ENCODE measurements around the gene CHCHD3.

Gene CHCHD3

GRCh38 chr7:132800522-132800921 lies 281.4 kb downstream of the CHCHD3 start:
- DNase-seq: no peak

DNA sequence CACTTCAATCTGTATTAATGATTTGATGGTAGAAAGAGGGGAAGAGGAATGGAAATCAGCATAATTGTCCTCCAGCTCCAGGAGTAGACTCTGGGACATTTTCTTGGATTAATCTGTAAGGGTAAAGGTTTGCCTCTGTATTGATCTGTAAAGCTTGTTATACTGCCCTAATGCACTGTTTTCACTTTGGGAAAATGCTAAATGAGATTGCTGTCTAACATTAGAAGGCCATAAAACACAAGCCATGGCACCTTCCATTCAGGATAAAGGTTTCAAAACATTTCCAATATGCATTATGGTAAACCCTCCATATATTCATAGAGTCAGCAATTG lies 282.8 kb downstream of the CHCHD3 start:
- DNase-seq: no peak

- no peak for DNase-seq
Measured at GRCh38 chr7:132797152-132797551, 284.7 kb downstream of the CHCHD3 start.

- no peak for DNase-seq
Measured at GRCh38 chr7:132793474-132793873, 288.4 kb downstream of the CHCHD3 start.

DNA sequence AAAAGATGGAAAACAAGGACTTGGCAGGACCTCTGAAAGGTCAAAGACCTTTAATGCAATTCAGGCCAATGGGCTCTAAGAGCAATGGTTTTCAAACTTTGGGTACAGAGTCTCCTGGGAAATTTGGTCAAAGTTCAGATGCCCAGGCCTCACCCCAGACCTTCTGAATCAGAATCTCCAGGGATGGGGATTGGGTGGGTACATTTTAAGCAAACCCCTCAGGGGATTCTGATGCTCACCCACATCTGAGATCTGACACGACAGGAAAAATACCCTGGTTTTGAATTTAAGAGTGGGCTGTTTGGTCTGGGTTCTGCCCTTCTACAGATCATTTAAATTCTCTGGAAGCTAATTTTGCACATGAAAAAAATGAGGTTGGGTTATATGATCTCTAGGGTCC lies 290.9 kb downstream of the CHCHD3 start:
- DNase-seq: no peak

- no peak for DNase-seq
Measured at GRCh38 chr7:132790104-132790503, 291.8 kb downstream of the CHCHD3 start.

DNA sequence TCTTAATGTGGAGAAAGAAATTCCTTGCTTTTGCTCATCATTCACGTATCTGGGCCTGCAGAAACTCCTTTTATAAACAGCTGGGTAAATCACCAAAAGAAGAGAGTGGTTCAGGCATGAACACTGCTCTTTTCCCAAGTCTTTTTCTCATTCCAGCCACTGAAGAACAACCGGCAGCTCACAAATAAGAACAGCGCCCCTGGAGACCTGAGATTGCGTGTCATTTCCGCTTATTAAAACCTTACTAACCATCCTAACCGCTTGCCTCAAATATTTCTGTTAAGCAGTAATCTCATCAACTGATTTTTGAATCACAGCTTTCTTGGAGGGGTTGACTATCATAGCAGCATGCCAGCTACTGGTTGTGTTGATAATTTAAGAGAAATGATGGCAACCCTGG lies 292.6 kb downstream of the CHCHD3 start:
- no peak for DNase-seq

- no peak for DNase-seq
Measured at GRCh38 chr7:132785870-132786269, 296.0 kb downstream of the CHCHD3 start.

GRCh38 chr7:132784406-132784805 lies 297.5 kb downstream of the CHCHD3 start:
- DNase-seq: no peak

GRCh38 chr7:132783824-132784223 lies 298.1 kb downstream of the CHCHD3 start:
- DNase-seq: no peak

DNA sequence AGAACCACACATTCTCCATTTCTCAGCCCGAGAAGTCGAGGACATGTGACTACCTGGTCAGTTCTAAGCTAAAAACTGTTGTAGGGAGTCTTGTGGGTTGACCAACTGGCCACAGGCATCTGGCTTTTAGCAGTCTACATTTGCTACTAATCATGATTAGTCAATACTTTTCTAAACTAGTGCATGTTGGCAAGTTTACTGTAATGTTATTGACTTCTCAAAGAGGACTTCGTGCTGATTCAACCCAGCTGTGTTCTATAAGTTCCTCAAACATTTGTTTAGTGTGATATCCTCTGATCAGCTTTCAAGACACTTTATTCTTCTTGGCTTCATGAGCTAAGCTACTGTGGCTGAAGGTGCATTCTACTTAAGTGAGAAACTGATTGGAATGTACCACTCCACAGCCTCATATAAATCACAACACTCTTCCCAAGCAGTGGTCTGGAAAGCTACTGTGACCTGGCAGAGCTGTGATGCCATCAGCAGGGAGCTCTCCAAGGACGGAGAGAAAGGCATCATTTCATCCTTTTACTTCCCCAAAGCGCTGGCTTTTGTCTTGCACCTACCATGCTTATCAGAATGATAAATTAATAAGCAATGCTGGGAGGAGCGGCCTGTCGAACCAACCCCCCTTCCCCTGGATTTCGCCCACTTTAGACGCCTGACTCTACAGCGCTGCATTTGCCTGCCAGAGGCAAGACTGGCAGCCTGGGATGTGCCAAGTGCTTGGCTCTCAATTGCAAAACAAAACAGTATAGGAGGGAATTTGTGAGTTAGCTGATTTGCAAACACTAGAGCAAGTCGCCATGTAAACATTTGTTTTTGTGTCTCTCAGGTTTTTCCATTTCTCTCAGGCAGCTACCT lies 298.9 kb downstream of the CHCHD3 start:
- no peak for DNase-seq

DNA sequence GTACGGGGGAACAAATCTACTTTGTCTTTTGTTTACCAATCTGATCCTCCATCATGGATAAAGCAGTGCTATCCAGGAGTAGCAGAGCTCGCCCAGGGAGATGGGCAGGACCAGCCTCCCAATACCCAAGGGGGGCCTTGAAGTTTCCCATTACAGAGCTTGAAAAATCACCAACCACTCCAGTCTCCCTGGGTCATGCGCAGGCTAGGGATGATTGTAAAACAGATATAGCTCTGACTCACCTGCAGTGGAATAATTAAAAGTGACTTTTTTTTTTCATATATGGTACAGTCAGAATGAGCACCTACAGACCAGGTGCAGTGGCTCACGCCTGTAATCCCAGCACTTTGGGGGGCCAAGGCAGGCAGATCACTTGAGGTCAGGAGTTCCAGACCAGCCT lies 301.1 kb downstream of the CHCHD3 start:
- no peak for DNase-seq

DNA sequence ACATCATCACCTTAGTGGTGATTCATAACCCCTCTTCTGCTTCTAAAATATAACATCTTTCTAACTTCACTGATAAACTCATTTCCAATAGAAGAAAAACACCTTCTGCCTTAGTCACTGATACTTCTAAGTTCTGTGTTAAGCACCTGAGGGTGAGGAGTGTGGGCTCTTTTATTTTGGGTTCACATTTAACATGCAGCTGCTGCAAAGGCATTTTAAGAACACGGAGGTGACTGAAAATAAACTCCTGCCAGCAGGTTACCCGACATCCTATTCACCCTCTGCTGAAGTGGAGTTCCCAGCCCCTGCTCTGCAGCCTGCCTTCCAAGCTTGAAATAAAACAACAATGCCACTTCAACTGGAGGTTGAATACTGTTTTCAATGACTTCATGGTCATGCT lies 302.7 kb downstream of the CHCHD3 start:
- no peak for DNase-seq

- no peak for DNase-seq
Measured at GRCh38 chr7:132778761-132779160, 303.1 kb downstream of the CHCHD3 start.

GRCh38 chr7:132777956-132778355 lies 303.9 kb downstream of the CHCHD3 start:
- no peak for DNase-seq

DNA sequence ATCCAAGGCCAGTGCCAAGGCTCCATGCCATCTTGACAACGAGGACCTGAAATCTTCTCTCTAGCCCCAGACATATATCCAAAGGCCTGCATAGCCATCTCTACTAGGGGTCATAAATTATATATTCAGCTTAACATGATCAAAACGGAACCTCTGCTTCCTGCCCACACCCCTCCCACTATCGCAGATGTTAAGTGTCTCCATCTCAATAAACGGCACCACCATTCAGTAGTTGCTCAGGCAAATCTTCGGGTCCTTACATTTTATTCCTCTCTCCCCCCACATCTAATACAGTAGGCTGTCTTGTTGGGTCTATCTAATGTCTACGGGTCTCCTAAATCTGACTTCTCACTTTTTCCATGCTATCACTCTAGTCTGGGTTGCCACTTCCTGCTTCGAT lies 304.5 kb downstream of the CHCHD3 start:
- DNase-seq: no peak

GRCh38 chr7:132776048-132776620 lies 305.8 kb downstream of the CHCHD3 start:
- DNase-seq: no peak

DNA sequence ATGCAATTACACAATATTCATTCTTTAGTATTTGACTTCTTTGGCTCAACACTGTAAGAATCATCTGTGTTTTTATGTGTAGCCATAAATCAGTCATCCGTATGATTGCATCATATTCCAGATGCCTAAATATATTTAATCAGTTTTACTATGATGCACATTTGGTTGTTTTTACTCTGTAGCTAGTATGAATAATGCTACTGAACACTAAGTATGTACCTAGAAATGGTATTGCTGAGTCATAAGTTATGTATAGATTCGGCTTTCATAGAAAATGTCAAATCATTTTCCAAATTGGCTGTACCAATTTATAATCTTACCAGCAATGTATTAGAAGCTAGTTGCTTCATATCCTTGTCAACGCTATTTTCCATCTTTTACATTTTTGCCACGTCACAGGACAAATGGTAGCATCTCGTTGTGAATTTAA lies 308.3 kb downstream of the CHCHD3 start:
- no peak for DNase-seq

DNA sequence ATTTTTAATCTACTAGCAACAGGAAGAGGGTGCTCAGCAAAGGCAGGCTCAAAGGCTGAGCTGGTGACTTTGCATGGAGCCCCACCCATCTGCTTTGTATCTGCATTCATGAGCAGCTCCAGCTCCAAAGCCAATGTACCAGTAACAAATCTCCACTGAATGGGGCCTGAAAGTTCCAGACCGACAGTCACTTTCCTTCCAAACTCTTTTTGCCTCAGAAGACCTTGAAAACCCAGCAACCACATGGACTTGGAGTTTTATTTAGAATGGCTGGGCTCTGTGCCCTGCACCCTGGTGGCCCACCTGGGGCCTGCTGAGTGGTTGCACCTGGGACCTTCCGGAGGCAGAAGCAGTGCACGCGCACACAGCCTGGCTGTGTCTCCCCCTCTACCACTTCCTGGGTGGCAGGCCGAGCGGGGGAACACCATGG lies 310.6 kb downstream of the CHCHD3 start:
- DNase-seq: peak; percentile 66

- no peak for DNase-seq
Measured at GRCh38 chr7:132770055-132770454, 311.8 kb downstream of the CHCHD3 start.

DNA sequence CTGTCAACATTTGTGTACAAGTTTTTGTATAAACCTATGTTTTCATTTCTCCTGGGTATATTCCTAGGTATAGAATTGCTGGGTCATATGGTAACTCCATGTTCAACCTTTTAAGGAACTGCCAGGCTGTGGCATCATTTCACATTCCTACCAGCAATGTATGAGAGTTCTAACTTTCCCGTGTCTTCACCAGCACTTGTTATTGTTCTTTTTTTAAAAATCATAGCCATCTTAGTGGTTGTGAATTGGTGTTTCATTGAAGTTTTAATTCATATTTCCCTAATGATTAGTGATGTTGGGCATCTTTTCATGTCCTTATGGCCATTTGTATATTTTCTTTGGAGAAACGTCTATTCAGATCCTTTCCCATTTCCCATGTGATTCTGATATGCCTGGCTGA lies 312.6 kb downstream of the CHCHD3 start:
- no peak for DNase-seq

GRCh38 chr7:132768099-132768498 lies 313.8 kb downstream of the CHCHD3 start:
- no peak for DNase-seq

- DNase-seq: no peak
Measured at GRCh38 chr7:132767378-132767777, 314.5 kb downstream of the CHCHD3 start.

GRCh38 chr7:132766660-132767059 lies 315.2 kb downstream of the CHCHD3 start:
- DNase-seq: no peak

DNA sequence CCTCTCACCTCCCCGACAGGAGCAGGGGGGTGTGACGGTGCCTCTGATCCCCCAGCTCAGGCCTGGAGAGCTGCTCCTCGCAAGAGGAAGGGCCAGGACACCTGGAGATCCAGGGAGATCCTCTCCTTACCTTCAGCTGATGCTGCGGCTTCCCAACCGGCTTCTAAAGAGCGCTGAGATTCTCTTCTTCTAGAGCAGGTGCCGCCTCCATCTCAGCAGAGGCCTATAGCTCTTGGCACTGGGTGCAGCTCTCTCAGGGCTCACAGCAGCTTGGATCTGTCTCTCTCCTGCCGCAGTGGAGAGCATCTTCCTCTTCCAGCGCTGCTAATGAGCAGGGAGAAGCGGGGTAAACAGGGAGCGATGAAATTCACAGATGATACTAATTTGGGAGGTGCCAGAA lies 316.0 kb downstream of the CHCHD3 start:
- no peak for DNase-seq

Measured in activated CD8-positive, alpha-beta memory T cell treated with anti-CD3 and anti-CD28 coated beads for 24 hours (primary cell).